Measurements from ENCODE around the gene TEX55. TPM values are rescaled to one million over a fixed set of nuclear protein-coding genes. Genes with fewer than 3 reads are reported as not detected.
"Not testable (repeated sequence)": the region's sequence is repeated elsewhere in the genome, so short reads cannot be mapped to it uniquely, and the experiment has no call there.

TEX55 gene
- polyA plus RNA-seq, 1 donor, result not detected

GRCh38 chr3:119160361-119160760 is 14.4 kb downstream of the TEX55 start:
- DNase-seq (ENCODE audit: low read depth), result no peak

GRCh38 chr3:119160815-119161214 is 14.8 kb downstream of the TEX55 start:
- DNase-seq (ENCODE audit: low read depth), result no peak

- no peak for DNase-seq (ENCODE audit: low read depth)
These were observed 15.3 kb downstream of the TEX55 start for GRCh38 chr3:119161240-119161639.

GRCh38 chr3:119164745-119165144 is 18.8 kb downstream of the TEX55 start:
- not testable (repeated sequence) for DNase-seq (ENCODE audit: low read depth)

GRCh38 chr3:119170821-119171220 is 24.9 kb downstream of the TEX55 start:
- no peak for DNase-seq (ENCODE audit: low read depth)

GRCh38 chr3:119173325-119173724 is 27.4 kb downstream of the TEX55 start, which contains the start of gene UPK1B:
Gene UPK1B, plus strand, starts transcription at chr3:119173598. Its CDS starts 13,144 bp downstream, at chr3:119186742.
- no peak for DNase-seq (ENCODE audit: low read depth)

GRCh38 chr3:119175872-119176756 is 30.1 kb downstream of the TEX55 start:
- no peak for DNase-seq (ENCODE audit: low read depth)

- no peak for DNase-seq (ENCODE audit: low read depth)
These were observed 30.8 kb downstream of the TEX55 start for GRCh38 chr3:119176778-119177177.

- no peak for DNase-seq (ENCODE audit: low read depth)
These were observed 31.4 kb downstream of the TEX55 start for GRCh38 chr3:119177321-119177720.

- DNase-seq (ENCODE audit: low read depth), result no peak
These were observed 35.8 kb downstream of the TEX55 start for GRCh38 chr3:119181765-119182164.

GRCh38 chr3:119184111-119184510 is 38.1 kb downstream of the TEX55 start:
- DNase-seq (ENCODE audit: low read depth), result no peak

GRCh38 chr3:119184796-119185570 is 39.0 kb downstream of the TEX55 start:
- no peak for DNase-seq (ENCODE audit: low read depth)

- no peak for DNase-seq (ENCODE audit: low read depth)
These were observed 41.3 kb downstream of the TEX55 start for GRCh38 chr3:119187266-119187665.

- no peak for DNase-seq (ENCODE audit: low read depth)
These were observed 45.8 kb downstream of the TEX55 start for GRCh38 chr3:119191800-119192199.

- DNase-seq (ENCODE audit: low read depth), result no peak
These were observed 48.5 kb downstream of the TEX55 start for GRCh38 chr3:119194237-119195150.

- DNase-seq (ENCODE audit: low read depth), result no peak
These were observed 49.1 kb downstream of the TEX55 start for GRCh38 chr3:119195151-119195476.

GRCh38 chr3:119195911-119196310 is 49.9 kb downstream of the TEX55 start:
- no peak for DNase-seq (ENCODE audit: low read depth)

Data from forelimb muscle (tissue), 1 donor.